ENCODE results near the gene LZTS3. TPM values are rescaled to one million over a fixed set of nuclear protein-coding genes. Genes with fewer than 3 reads are reported as not detected.

Gene LZTS3
- total and polyA plus RNA-seq, 2 of the 13 experiments (the other 11 are each of a cell fraction or from before 2014, with no cell fraction given) = 10.1 to 31.3 TPM

- 0 out of 2 replicates have a peak, but pooled peaks have one; percentile 47 for TF ChIP-seq ZIK1 (CRISPR knock-in tag; IDR thresholded peaks at IDR 0.05; ENCODE audit: borderline replicate concordance, low read depth)
- peak; percentile 70; the same call in 1 of the 2 replicates for TF ChIP-seq TEF (CRISPR knock-in tag; IDR thresholded peaks at IDR 0.05)
- TF ChIP-seq ZNF501 (CRISPR knock-in tag; IDR thresholded peaks at IDR 0.05) = peak; percentile 88
- no peak; the same call in none of the 2 replicates for TF ChIP-seq ZNF580 (CRISPR knock-in tag; IDR thresholded peaks at IDR 0.05; ENCODE audit: borderline replicate concordance, low read depth)
- TF ChIP-seq RBM22 (optimal IDR thresholded peaks at IDR 0.05; ENCODE audit: low read length) = no peak
- TF ChIP-seq DNMT1 (CRISPR knock-in tag; IDR thresholded peaks at IDR 0.05) = 0 out of 2 replicates have a peak, but pooled peaks have one; percentile 51
- no peak for TF ChIP-seq ZNF781 (CRISPR knock-in tag; IDR thresholded peaks at IDR 0.05; ENCODE audit: borderline replicate concordance, not compliant biosample characterization)
- TF ChIP-seq SNRNP70 (IDR thresholded peaks at IDR 0.05; ENCODE audit: low read depth, low read length) = no peak
- TF ChIP-seq GTF2F1 (IDR thresholded peaks at IDR 0.05; ENCODE audit: low read length) = no peak
- no peak; the same call in 1 of the 2 replicates for TF ChIP-seq GATA4 (IDR thresholded peaks at IDR 0.05; ENCODE audit: borderline replicate concordance, low read depth)
- TF ChIP-seq RBAK (CRISPR knock-in tag; IDR thresholded peaks at IDR 0.05) = 0 out of 2 replicates have a peak, but pooled peaks have one; percentile 30
- peak; percentile 86 for TF ChIP-seq BCL3 (CRISPR knock-in tag; IDR thresholded peaks at IDR 0.05)
- peak; percentile 69; the same call in 1 of the 2 replicates for TF ChIP-seq CHCHD3 (CRISPR knock-in tag; IDR thresholded peaks at IDR 0.05)
- peak; percentile 82 for TF ChIP-seq ZFY (CRISPR knock-in tag; IDR thresholded peaks at IDR 0.05)
- TF ChIP-seq AFF4 (CRISPR knock-in tag; IDR thresholded peaks at IDR 0.05) = no peak
- no peak for TF ChIP-seq NBN (conservative IDR thresholded peaks at IDR 0.05)
- peak; percentile 76 for TF ChIP-seq TFDP2 (CRISPR knock-in tag; IDR thresholded peaks at IDR 0.05)
- no peak; the same call in 1 of the 2 replicates for TF ChIP-seq ZBTB1 (CRISPR knock-in tag; IDR thresholded peaks at IDR 0.05; ENCODE audit: borderline replicate concordance)
- 0 out of 2 replicates have a peak, but pooled peaks have one; percentile 42 for TF ChIP-seq STAT5B (CRISPR knock-in tag; IDR thresholded peaks at IDR 0.05)
- peak; percentile 96 for TF ChIP-seq SAFB2 (CRISPR knock-in tag; IDR thresholded peaks at IDR 0.05; ENCODE audit: borderline replicate concordance, low read depth)
- TF ChIP-seq ZNF33A (CRISPR knock-in tag; IDR thresholded peaks at IDR 0.05; ENCODE audit: borderline replicate concordance) = no peak
- TF ChIP-seq CENPBD1 (CRISPR knock-in tag; IDR thresholded peaks at IDR 0.05; ENCODE audit: borderline replicate concordance, low read depth) = no peak
These were observed 36.1 kb upstream of the LZTS3 start, which contains the start of gene ITPA (continued) for GRCh38 chr20:3209257-3209945.
